Measurements from ENCODE around the gene DEPDC1B.

DNA sequence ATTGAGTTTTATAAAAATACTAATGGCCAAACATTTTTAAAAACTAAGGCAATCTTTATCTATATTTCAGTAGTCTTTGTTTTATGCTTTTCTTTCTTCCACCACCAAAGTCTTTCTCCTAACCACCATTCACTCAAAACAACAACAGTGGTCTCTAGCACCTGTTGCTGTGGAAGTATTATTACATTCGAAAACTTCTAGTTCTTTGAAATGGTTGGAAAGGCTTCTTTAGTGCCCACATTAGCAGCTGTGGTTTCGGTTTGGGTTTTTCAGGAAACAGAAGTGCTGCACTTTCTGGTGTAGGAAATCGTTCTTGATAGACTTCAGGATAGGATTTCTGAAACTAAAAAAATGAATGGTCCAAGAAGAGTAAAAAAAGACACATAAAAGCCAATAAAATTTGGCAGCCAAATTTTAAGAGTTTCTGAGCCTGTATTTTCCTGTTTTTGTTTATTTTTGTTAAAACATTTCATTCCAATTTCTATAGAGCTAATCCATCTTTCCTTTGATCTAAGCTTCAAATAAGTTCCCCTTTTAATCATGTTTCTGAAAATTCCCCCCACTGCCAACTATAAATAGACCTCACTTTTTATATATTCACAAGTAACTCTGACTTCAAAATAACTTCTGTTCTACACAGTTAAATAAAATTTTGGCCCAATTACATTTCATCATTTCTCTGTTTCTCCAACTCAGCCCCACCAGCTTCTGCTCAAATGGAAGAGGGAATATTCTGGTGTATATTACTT lies 102.2 kb downstream of the DEPDC1B start:
- TF ChIP-seq POLR2A (IDR thresholded peaks at IDR 0.05; ENCODE audit: low read length) (no peak), GATA1 (IDR thresholded peaks at IDR 0.05; ENCODE audit: low read depth, low read length) (no peak)

Data from erythroblast (primary cell).